SK-N-SH (cell line): Measurements from ENCODE around the gene TRHDE. TPM values are rescaled to one million over a fixed set of nuclear protein-coding genes. Genes with fewer than 3 reads are reported as not detected.

Experiments
- CTCF ChIA-PET: fragments of 300-600, 350-600 bp; formaldehyde crosslinking; extraction: SDS; loops from one replicate; lab custom pipeline; 2021; lab: Yijun Ruan, JAX
- POLR2A ChIA-PET: fragments of 350-600 bp; sonication (Branson Sonifier 250); formaldehyde crosslinking; extraction: SDS; loops from one replicate; lab custom pipeline; 2020; ENCODE audit warnings: antibody characterized with exemption, inconsistent platforms; lab: Yijun Ruan, JAX
- DNase-seq: peaks from one replicate; pipeline ENCODE4 v3.0.0; 2012
- H2AFZ ChIP-seq: fragments of 200-600 bp; sonication (generic); 2 replicates; pipeline ENCODE4 v1.8.1; 2016; ENCODE audit warnings: antibody characterized with exemption, mild to moderate bottlenecking, low read depth
- H3F3A ChIP-seq: fragments of 200-600 bp; sonication (generic); replicated peaks from 2 replicates; pipeline ENCODE3; 2016; ENCODE audit warnings: antibody characterized with exemption, mild to moderate bottlenecking; ENCODE audit not compliant: insufficient read depth
- H3K27ac ChIP-seq, 2 experiments: fragments of 200-500 bp in 1 of 2; fragments of 200-600 bp in 1 of 2; sonication (Bioruptor generic) in 1 of 2; sonication (generic), shearing (Covaris generic) in 1 of 2; 2 replicates each; pipeline versions ENCODE4 v1.5.1 to v1.6.1; 2014 to 2016; ENCODE audit warnings: low read depth in 2 of 2, inconsistent platforms in 1 of 2, low read length in 1 of 2, mild to moderate bottlenecking in 1 of 2, mixed read lengths in 1 of 2
- H3K27me3 ChIP-seq: fragments of 200-600 bp; sonication (generic), shearing (Covaris generic); 2 replicates; pipeline ENCODE4 v1.6.1; 2016; ENCODE audit warnings: mixed run types; ENCODE audit not compliant: insufficient read depth
- H3K36me3 ChIP-seq, 2 experiments: fragments of 200-500 bp in 1 of 2; fragments of 200-600 bp in 1 of 2; sonication (Bioruptor generic) in 1 of 2; sonication (generic) in 1 of 2; replicated peaks in 1 of 2; 2 replicates each; pipeline versions ENCODE3 to v1.5.1; 2014 to 2016; ENCODE audit warnings: low read length in 1 of 2, mild to moderate bottlenecking in 1 of 2; ENCODE audit not compliant: insufficient read depth in 2 of 2, control insufficient read depth in 1 of 2
- H3K4me1 ChIP-seq, 2 experiments: fragments of 200-500 bp in 1 of 2; fragments of 200-600 bp in 1 of 2; sonication (Bioruptor generic) in 1 of 2; sonication (generic), shearing (Covaris generic) in 1 of 2; 2 replicates each; pipeline versions ENCODE4 v1.5.1 to v1.6.1; 2014 to 2016; ENCODE audit warnings: low read depth in 1 of 2, low read length in 1 of 2, mixed run types in 1 of 2; ENCODE audit not compliant: insufficient read depth in 2 of 2, control insufficient read depth in 1 of 2
- H3K4me2 ChIP-seq: fragments of 200-600 bp; sonication (generic), shearing (Covaris generic); 2 replicates; pipeline ENCODE4 v1.6.1; 2017; ENCODE audit warnings: mixed run types
- H3K4me3 ChIP-seq, 2 experiments: fragments of 200-500 bp in 1 of 2; fragments of 200-600 bp in 1 of 2; sonication (Bioruptor generic) in 1 of 2; sonication (generic), shearing (Covaris generic) in 1 of 2; 2 replicates each; pipeline versions ENCODE4 v1.5.1 to v1.8.1; 2014 to 2016; ENCODE audit warnings: low read depth in 2 of 2, inconsistent platforms in 1 of 2, low read length in 1 of 2, mild to moderate bottlenecking in 1 of 2, mixed read lengths in 1 of 2, moderate library complexity in 1 of 2
- H3K79me2 ChIP-seq: fragments of 200-600 bp; sonication (generic); 2 replicates; pipeline ENCODE4 v1.8.1; 2017; ENCODE audit warnings: mild to moderate bottlenecking; ENCODE audit not compliant: insufficient read depth
- H3K9ac ChIP-seq: fragments of 200-600 bp; sonication (generic); 2 replicates; pipeline ENCODE4 v1.6.1; 2017; ENCODE audit warnings: mixed run types
- H3K9me2 ChIP-seq: fragments of 200-600 bp; sonication (generic); 2 replicates; pipeline ENCODE4 v1.6.1; 2017; ENCODE audit warnings: mixed run types
- H3K9me3 ChIP-seq: fragments of 200-600 bp; sonication (generic); 2 replicates; pipeline ENCODE4 v1.6.1; 2017; ENCODE audit warnings: mixed run types, mild to moderate bottlenecking, moderate library complexity
- H4K20me1 ChIP-seq: fragments of 200-600 bp; sonication (generic); 2 replicates; pipeline ENCODE4 v1.6.1; 2017; ENCODE audit warnings: mild to moderate bottlenecking, mixed run types; ENCODE audit not compliant: insufficient read depth
- CHD2 ChIP-seq: fragments of 150-350 bp; IDR thresholded peaks from 2 replicates; pipeline ENCODE4 v1.6.1; 2018; ENCODE audit warnings: low read length; ENCODE audit not compliant: partially characterized antibody
- EZH2phosphoT487 ChIP-seq: fragments of 200-600 bp; sonication (generic); IDR thresholded peaks from 2 replicates; pipeline ENCODE4 v1.6.1; 2017; ENCODE audit warnings: low read depth, mixed run types, mild to moderate bottlenecking, antibody characterized with exemption, moderate library complexity, borderline replicate concordance
- FOSL2 ChIP-seq: IDR thresholded peaks from 2 replicates; pipeline ENCODE4 v1.4.0; 2012; ENCODE audit warnings: low read depth, mild to moderate bottlenecking, moderate library complexity, borderline replicate concordance
- GABPA ChIP-seq: IDR thresholded peaks from 2 replicates; pipeline ENCODE4 v1.4.0; 2012; ENCODE audit warnings: low read depth, mild to moderate bottlenecking
- GATA2 ChIP-seq: sonication (generic); formaldehyde crosslinking; IDR thresholded peaks from 2 replicates; pipeline ENCODE4 v1.5.0; 2020; ENCODE audit warnings: mild to moderate bottlenecking, missing genetic modification reagents
- NFIC ChIP-seq: IDR thresholded peaks from 2 replicates; pipeline ENCODE4 v1.4.0; 2012; ENCODE audit warnings: borderline replicate concordance
- PBX3 ChIP-seq: IDR thresholded peaks from 2 replicates; pipeline ENCODE4; 2012
- REST ChIP-seq: IDR thresholded peaks from 2 replicates; pipeline ENCODE4 v1.6.1; 2012; ENCODE audit warnings: mild to moderate bottlenecking, low read depth, low read length, moderate library complexity
- RFX5 ChIP-seq: IDR thresholded peaks from 2 replicates; pipeline ENCODE4 v1.6.1; 2012; ENCODE audit warnings: mild to moderate bottlenecking, improper control_type of control experiment, low read length
- SIN3A ChIP-seq: IDR thresholded peaks from 2 replicates; pipeline ENCODE4 v1.6.1; 2012; ENCODE audit warnings: low read depth, mild to moderate bottlenecking, low read length, moderate library complexity, borderline replicate concordance
- TAF1 ChIP-seq: IDR thresholded peaks from 2 replicates; pipeline ENCODE4 v1.6.1; 2012; ENCODE audit warnings: low read depth, mild to moderate bottlenecking, low read length, moderate library complexity, borderline replicate concordance
- TCF12 ChIP-seq: IDR thresholded peaks from 2 replicates; pipeline ENCODE4 v1.4.0; 2012
- USF1 ChIP-seq: IDR thresholded peaks from 2 replicates; pipeline ENCODE4 v1.4.0; 2012; ENCODE audit warnings: low read depth, borderline replicate concordance
- YY1 ChIP-seq: IDR thresholded peaks from 2 replicates; pipeline ENCODE4 v1.4.0; 2012; ENCODE audit warnings: low read depth, mild to moderate bottlenecking
- WGBS: methylation state at CpG from one replicate; pipeline ENCODE4 v1.1.6; 2017; ENCODE audit warnings: low lambda C conversion rate; 5-methylcytosine and 5-hydroxymethylcytosine counted together
- polyA plus RNA-seq, 3 experiments: library from polyadenylated mRNA; depleted of rRNA; stranded (reverse); fragments of >200 nt; gene quantifications; 2 replicates each; pipeline ENCODE4 v1.2.3, GENCODE V29; 2012
- TF ChIP-seq, protein P1 (sequence below): IDR thresholded peaks from 2 replicates; pipeline ENCODE4 v1.4.0; 2012; ENCODE audit warnings: low read depth, borderline replicate concordance

TRHDE gene
- polyA plus RNA-seq, 1 of the 3 experiments (the other 2 are of a cell fraction): 0.46 TPM

DNA sequence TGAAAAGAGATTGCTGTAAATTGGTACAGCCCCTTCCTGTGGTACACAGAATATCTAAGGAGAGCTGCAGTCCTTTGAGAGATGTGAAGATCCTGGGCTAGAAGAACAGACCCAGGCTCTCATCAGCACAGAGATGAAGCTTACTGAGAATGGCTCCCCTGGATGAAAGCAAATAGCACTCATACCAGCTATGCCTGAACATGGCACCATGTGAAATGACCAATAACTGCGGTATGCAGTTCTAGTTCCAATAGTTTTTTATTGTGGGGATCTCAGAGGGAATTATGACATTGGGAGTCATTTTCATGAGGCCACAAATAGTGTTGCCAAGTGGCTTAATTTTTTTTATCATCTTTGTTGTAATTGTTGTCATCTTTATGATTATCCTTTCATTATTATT, 15.4 kb upstream of the TRHDE start:
- Histone ChIP-seq H3F3A (no peaks in the 10 kb centered on the region), H3K27me3 (no peaks in the 10 kb centered on the region), H3K4me3 (no peak overlapping the region), H4K20me1 (no peaks in the 10 kb centered on the region), H3K4me1 (no peaks in the 10 kb centered on the region), H3K4me2 (no peak overlapping the region), H3K79me2 (no peaks in the 10 kb centered on the region), H3K9ac (no peak overlapping the region), H3K9me2 (no peaks in the 10 kb centered on the region), H3K36me3 (no peaks in the 10 kb centered on the region), H3K9me3 (no peaks in the 10 kb centered on the region), H2AFZ (no peak overlapping the region), H3K27ac (no peak overlapping the region)
- TF ChIP-seq, protein P1, sequence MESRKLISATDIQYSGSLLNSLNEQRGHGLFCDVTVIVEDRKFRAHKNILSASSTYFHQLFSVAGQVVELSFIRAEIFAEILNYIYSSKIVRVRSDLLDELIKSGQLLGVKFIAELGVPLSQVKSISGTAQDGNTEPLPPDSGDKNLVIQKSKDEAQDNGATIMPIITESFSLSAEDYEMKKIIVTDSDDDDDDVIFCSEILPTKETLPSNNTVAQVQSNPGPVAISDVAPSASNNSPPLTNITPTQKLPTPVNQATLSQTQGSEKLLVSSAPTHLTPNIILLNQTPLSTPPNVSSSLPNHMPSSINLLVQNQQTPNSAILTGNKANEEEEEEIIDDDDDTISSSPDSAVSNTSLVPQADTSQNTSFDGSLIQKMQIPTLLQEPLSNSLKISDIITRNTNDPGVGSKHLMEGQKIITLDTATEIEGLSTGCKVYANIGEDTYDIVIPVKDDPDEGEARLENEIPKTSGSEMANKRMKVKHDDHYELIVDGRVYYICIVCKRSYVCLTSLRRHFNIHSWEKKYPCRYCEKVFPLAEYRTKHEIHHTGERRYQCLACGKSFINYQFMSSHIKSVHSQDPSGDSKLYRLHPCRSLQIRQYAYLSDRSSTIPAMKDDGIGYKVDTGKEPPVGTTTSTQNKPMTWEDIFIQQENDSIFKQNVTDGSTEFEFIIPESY: no peak
- TF ChIP-seq CHD2 (no peak), REST (no peak), GABPA (no peak), USF1 (no peak), EZH2phosphoT487 (no peak), YY1 (no peak)
- CTCF ChIA-PET: no interaction called here
- no peak for DNase-seq
- 67% methylated on average over 1 of the region's 1 CpG for WGBS
- POLR2A ChIA-PET: no interaction called here

- H3K36me3 ChIP-seq: no peaks in the 10 kb centered on the region
- no peaks in the 10 kb centered on the region for H3K79me2 ChIP-seq
- H3K4me1 ChIP-seq: no peaks in the 10 kb centered on the region
- H2AFZ ChIP-seq: no peak overlapping the region
- no peaks in the 10 kb centered on the region for H3K9me2 ChIP-seq
- no peaks in the 10 kb centered on the region for H3K27me3 ChIP-seq
- H3K9ac ChIP-seq: no peak overlapping the region
- WGBS: 5% methylated on average over 2 of the region's 2 CpGs
- TF ChIP-seq RFX5: no peak
- TF ChIP-seq TCF12: no peak
- no peak for TF ChIP-seq SIN3A
- TF ChIP-seq FOSL2: no peak
- no peak for TF ChIP-seq GATA2 (CRISPR knock-in tag)
- TF ChIP-seq PBX3: no peak
- no peak for TF ChIP-seq NFIC
- no peak for TF ChIP-seq TAF1
- TF ChIP-seq USF1: no peak
- TF ChIP-seq GABPA: no peak
- TF ChIP-seq, all 33 proteins: peak for 0
- DNase-seq: no peak
- CTCF ChIA-PET: interaction anchor here (1.8 kb wide), 1 partner anchor 245 kb away, joined by 6 read pairs; no protein-coding TSS in a partner anchor
- POLR2A ChIA-PET: no interaction called here
- no peaks in the 10 kb centered on the region for H4K20me1 ChIP-seq
- H3K27ac ChIP-seq: no peak overlapping the region
- no peak overlapping the region for H3K4me3 ChIP-seq
- H3K9me3 ChIP-seq: no peaks in the 10 kb centered on the region
- H3K4me2 ChIP-seq: no peak overlapping the region
- H3F3A ChIP-seq: no peaks in the 10 kb centered on the region
Observed at GRCh38 chr12:72261885-72262284, 10.3 kb upstream of the TRHDE start.
